ENCODE results near the gene CCDC91. TPM values are rescaled to one million over a fixed set of nuclear protein-coding genes. Genes with fewer than 3 reads are reported as not detected.
"Not testable (repeated sequence)": the region's sequence is repeated elsewhere in the genome, so short reads cannot be mapped to it uniquely, and the experiment has no call there.

Gene CCDC91
- polyA plus RNA-seq, 2 of the 4 experiments (the other 2 are of a cell fraction) = 26.0 to 48.1 TPM

- no peak overlapping the region for H3K4me3 ChIP-seq
- POLR2A ChIA-PET = no interaction called here
- CTCF ChIA-PET = no interaction called here
- ATAC-seq (no peak), FAIRE-seq (no peak), DNase-seq (ENCODE audit: low read depth in 1 of 2, low spot score in 1 of 2) (no peak)
- no peaks in the 10 kb centered on the region for H3K4me1 ChIP-seq
- no peak overlapping the region for H3K27ac ChIP-seq
- H3K4me2 ChIP-seq = no peak overlapping the region
- H3K9me3 ChIP-seq = no peaks in the 10 kb centered on the region
- TF ChIP-seq E2F6 (IDR thresholded peaks at IDR 0.05; ENCODE audit: borderline replicate concordance, low read depth) (no peak), EP300 (IDR thresholded peaks at IDR 0.05) (no peak), HMGXB4 (CRISPR knock-in tag; IDR thresholded peaks at IDR 0.05; ENCODE audit: borderline replicate concordance) (no peak), CHD4 (IDR thresholded peaks at IDR 0.05; ENCODE audit: borderline replicate concordance) (no peak), ELK1 (IDR thresholded peaks at IDR 0.05; ENCODE audit: low read depth, low read length) (no peak), HDAC2 (IDR thresholded peaks at IDR 0.05) (no peak)
These were observed 188.5 kb downstream of the CCDC91 start for GRCh38 chr12:28378736-28379135.

- H3K4me1 ChIP-seq; ATAC-seq; POLR2A ChIA-PET; H3K27ac ChIP-seq; CTCF ChIA-PET; H3K4me3 ChIP-seq; DNase-seq (ENCODE audit: low read depth in 1 of 2, low spot score in 1 of 2); FAIRE-seq; H3K4me2 ChIP-seq; H3K9me3 ChIP-seq: not testable (repeated sequence)
- WGBS (ENCODE audit: missing lambda C conversion rate) = 69% methylated on average over 3 of the region's 3 CpGs
These were observed 189.5 kb downstream of the CCDC91 start for GRCh38 chr12:28379779-28380178.

- ChIA-PET POLR2A (no interaction called here), CTCF (interaction anchor here (2.0 kb wide), 1 partner anchor 10 kb away, joined by 4 read pairs; no protein-coding TSS in a partner anchor)
- ATAC-seq (no peak), DNase-seq (ENCODE audit: low read depth in 1 of 2, low spot score in 1 of 2) (no peak), FAIRE-seq (no peak)
- Histone ChIP-seq H3K9me3 (no peaks in the 10 kb centered on the region), H3K4me3 (no peak overlapping the region), H3K4me1 (no peaks in the 10 kb centered on the region), H3K4me2 (no peak overlapping the region), H3K27ac (no peak overlapping the region)
- WGBS (ENCODE audit: missing lambda C conversion rate) = 94% methylated on average over 1 of the region's 1 CpG
- TF ChIP-seq PHF8 (IDR thresholded peaks at IDR 0.05; ENCODE audit: borderline replicate concordance, low read depth) (no peak), BCL3 (IDR thresholded peaks at IDR 0.05) (no peak), MAX (IDR thresholded peaks at IDR 0.05) (no peak), CHD2 (IDR thresholded peaks at IDR 0.05; ENCODE audit: low read length, partially characterized antibody) (no peak), HEYL (CRISPR knock-in tag; IDR thresholded peaks at IDR 0.05) (no peak), TFCP2L1 (CRISPR knock-in tag; IDR thresholded peaks at IDR 0.05) (no peak), CHD4 (IDR thresholded peaks at IDR 0.05; ENCODE audit: borderline replicate concordance) (no peak), ELK1 (IDR thresholded peaks at IDR 0.05; ENCODE audit: low read depth, low read length) (no peak), KDM5A (IDR thresholded peaks at IDR 0.05) (no peak), MYC (IDR thresholded peaks at IDR 0.05; ENCODE audit: borderline replicate concordance, low read length) (no peak), SMC3 (IDR thresholded peaks at IDR 0.05) (no peak)
These were observed 193.1 kb downstream of the CCDC91 start for GRCh38 chr12:28383368-28383767.

Data from A549 (cell line).